NCI-H128 (cell line): ENCODE results near the gene MTMR2.

Experiments used
- DNase-seq: peaks from one replicate; lab custom pipeline; 2025; ENCODE audit not compliant: unreplicated experiment; lab: John Stamatoyannopoulos, UW

The MTMR2 gene

DNA sequence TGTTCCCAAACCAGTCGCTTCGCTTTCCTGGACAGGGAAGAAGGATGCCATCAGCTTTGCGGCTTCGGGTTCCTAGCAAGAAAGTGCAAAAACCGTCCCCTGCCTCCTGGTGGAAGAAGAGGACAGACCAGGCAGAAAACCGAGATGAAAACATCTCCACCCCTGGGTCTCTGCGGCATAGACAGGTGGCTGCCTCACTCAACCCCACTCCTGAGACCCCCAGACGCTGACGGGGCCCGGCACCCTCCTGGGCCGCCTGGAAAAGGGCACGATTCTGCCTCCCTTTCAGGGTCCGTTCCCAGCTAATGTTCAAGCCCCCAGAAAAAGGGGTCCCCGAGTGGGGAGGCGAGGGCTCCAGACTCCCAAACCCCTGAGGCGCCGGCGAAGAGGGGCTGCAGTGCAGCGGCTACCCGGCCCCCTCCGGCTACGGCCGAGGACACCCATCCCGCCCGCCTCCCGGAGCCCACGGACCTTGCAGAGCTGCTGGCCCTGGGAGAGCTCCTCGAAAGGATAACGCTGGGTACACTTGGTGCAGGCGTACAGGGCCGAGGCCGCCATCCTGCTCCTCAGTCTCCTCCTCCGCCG, 134.9 kb downstream of the MTMR2 start:
- no peak for DNase-seq
